ENCODE measurements around the gene TWSG1.
"Not testable (repeated sequence)": the region's sequence is repeated elsewhere in the genome, so short reads cannot be mapped to it uniquely, and the experiment has no call there.

- not testable (repeated sequence) for TF ChIP-seq ZNF451 (CRISPR knock-in tag; IDR thresholded peaks at IDR 0.05); RXRB (CRISPR knock-in tag; IDR thresholded peaks at IDR 0.05; ENCODE audit: borderline replicate concordance); ARHGAP35 (CRISPR knock-in tag; IDR thresholded peaks at IDR 0.05; ENCODE audit: borderline replicate concordance); POLR2AphosphoS2 (IDR thresholded peaks at IDR 0.05; ENCODE audit: low read depth, low read length)
Measured at GRCh38 chr18:9373254-9373653, 38.7 kb downstream of the TWSG1 start.

Data from HepG2 (cell line).